ENCODE results near the gene SLMAP. TPM values are rescaled to one million over a fixed set of nuclear protein-coding genes. Genes with fewer than 3 reads are reported as not detected.

The SLMAP gene
- polyA plus RNA-seq, 3 donors = 7.8 to 21.8 (median 17.9) TPM

- no peak overlapping the region for H3K27ac ChIP-seq (ENCODE audit: low read depth, low read length)
- 46 to 65% (median 64%) methylated on average over 9 of the region's 9 CpGs for WGBS, 3 donors
These were observed 54.5 kb downstream of the SLMAP start for GRCh38 chr3:57810471-57811137.

GRCh38 chr3:57815036-57815435 is 58.9 kb downstream of the SLMAP start:
- no peak overlapping the region for H3K27ac ChIP-seq (ENCODE audit: low read depth, low read length)
- 70 to 92% (median 77%) methylated on average over 6 of the region's 6 CpGs for WGBS, 3 donors

GRCh38 chr3:57816471-57817095 is 60.5 kb downstream of the SLMAP start:
- H3K27ac ChIP-seq (ENCODE audit: low read depth, low read length) = no peak overlapping the region

GRCh38 chr3:57818772-57819171 is 62.7 kb downstream of the SLMAP start:
- H3K27ac ChIP-seq (ENCODE audit: low read depth, low read length) = no peak overlapping the region

- 63 to 95% (median 91%) methylated on average over 6 of the region's 6 CpGs for whole genome bisulfite sequencing, 3 donors
These were observed 64.4 kb downstream of the SLMAP start for GRCh38 chr3:57820479-57820878.

GRCh38 chr3:57821765-57822164 is 65.7 kb downstream of the SLMAP start:
- no peak overlapping the region for H3K27ac ChIP-seq (ENCODE audit: low read depth, low read length)

More at GRCh38 chr3:57820479-57820878, 64.4 kb downstream of the SLMAP start:
- H3K27ac ChIP-seq (ENCODE audit: low read depth, low read length) = no peak overlapping the region

GRCh38 chr3:57822686-57823085 is 66.6 kb downstream of the SLMAP start:
- no peak overlapping the region for H3K27ac ChIP-seq (ENCODE audit: low read depth, low read length)

- no peak overlapping the region for H3K27ac ChIP-seq (ENCODE audit: low read depth, low read length)
- WGBS, 3 donors = 53 to 63% (median 61%) methylated on average over 3 of the region's 3 CpGs
These were observed 69.0 kb downstream of the SLMAP start for GRCh38 chr3:57825116-57825515.

- H3K27ac ChIP-seq (ENCODE audit: low read depth, low read length) = no peak overlapping the region
- 88 to 100% (median 89%) methylated on average over 1 of the region's 1 CpG for WGBS, 3 donors
These were observed 70.3 kb downstream of the SLMAP start for GRCh38 chr3:57826245-57826951.

GRCh38 chr3:57826952-57827723 is 71.0 kb downstream of the SLMAP start:
- H3K27ac ChIP-seq (ENCODE audit: low read depth, low read length) = no peak overlapping the region
- WGBS, 3 donors = 61 to 90% (median 86%) methylated on average over 1 of the region's 1 CpG

- WGBS, 3 donors = 78 to 87% (median 84%) methylated on average over 4 of the region's 4 CpGs
- no peak overlapping the region for H3K27ac ChIP-seq (ENCODE audit: low read depth, low read length)
These were observed 71.6 kb downstream of the SLMAP start for GRCh38 chr3:57827757-57828156.

- H3K27ac ChIP-seq (ENCODE audit: low read depth, low read length) = no peak overlapping the region
These were observed 76.4 kb downstream of the SLMAP start for GRCh38 chr3:57832486-57832885.

- WGBS, 3 donors = 82 to 88% (median 87%) methylated on average over 1 of the region's 1 CpG
- H3K27ac ChIP-seq (ENCODE audit: low read depth, low read length) = no peak overlapping the region
These were observed 76.8 kb downstream of the SLMAP start for GRCh38 chr3:57832900-57833313.

- H3K27ac ChIP-seq (ENCODE audit: low read depth, low read length) = no peak overlapping the region
- WGBS, 3 donors = 94 to 100% (median 98%) methylated on average over 1 of the region's 1 CpG
These were observed 77.7 kb downstream of the SLMAP start for GRCh38 chr3:57833763-57834162.

- no peak overlapping the region for H3K27ac ChIP-seq (ENCODE audit: low read depth, low read length)
- WGBS, 3 donors = 87 to 95% (median 88%) methylated on average over 3 of the region's 3 CpGs
These were observed 81.6 kb downstream of the SLMAP start for GRCh38 chr3:57837686-57838085.

- WGBS, 3 donors = 95 to 97% (median 97%) methylated on average over 3 of the region's 3 CpGs
- H3K27ac ChIP-seq (ENCODE audit: low read depth, low read length) = no peak overlapping the region
These were observed 82.5 kb downstream of the SLMAP start for GRCh38 chr3:57838627-57839026.

- no peak overlapping the region for H3K27ac ChIP-seq (ENCODE audit: low read depth, low read length)
- WGBS, 3 donors = 86 to 94% (median 94%) methylated on average over 1 of the region's 1 CpG
These were observed 84.4 kb downstream of the SLMAP start for GRCh38 chr3:57840473-57840872.

GRCh38 chr3:57841818-57842217 is 85.7 kb downstream of the SLMAP start:
- WGBS, 3 donors = 49 to 84% (median 80%) methylated on average over 2 of the region's 2 CpGs
- H3K27ac ChIP-seq (ENCODE audit: low read depth, low read length) = no peak overlapping the region

- no peak overlapping the region for H3K27ac ChIP-seq (ENCODE audit: low read depth, low read length)
- WGBS, 3 donors = 55 to 85% (median 64%) methylated on average over 3 of the region's 3 CpGs
These were observed 92.1 kb downstream of the SLMAP start for GRCh38 chr3:57848177-57848738.
